LHCN-M2 (cell line): Measurements from ENCODE around the gene CLDN6. TPM values are rescaled to one million over a fixed set of nuclear protein-coding genes. Genes with fewer than 3 reads are reported as not detected.

Experiments
- DNase-seq: peaks from one replicate; pipeline ENCODE4 v3.0.0-alpha.2; 2012; ENCODE audit warnings: low read depth
- total RNA-seq: library from RNA; depleted of rRNA; stranded (reverse); fragments of >200 nt; gene quantifications from 2 replicates; pipeline ENCODE4 v1.2.3, GENCODE V29; 2014; rRNA removed

CLDN6 gene
- total RNA-seq, 1 experiment from 2014 or later, result 0.06 TPM

- DNase-seq, result peak; percentile 53
Measured at GRCh38 chr16:2971985-2972784, 45.8 kb downstream of the CLDN6 start.

GRCh38 chr16:2971134-2971984 lies 46.6 kb downstream of the CLDN6 start:
- no peak for DNase-seq

GRCh38 chr16:2970563-2970962 lies 47.4 kb downstream of the CLDN6 start:
- no peak for DNase-seq

GRCh38 chr16:2969545-2970521 lies 48.1 kb downstream of the CLDN6 start:
- peak; percentile 58 for DNase-seq

DNA sequence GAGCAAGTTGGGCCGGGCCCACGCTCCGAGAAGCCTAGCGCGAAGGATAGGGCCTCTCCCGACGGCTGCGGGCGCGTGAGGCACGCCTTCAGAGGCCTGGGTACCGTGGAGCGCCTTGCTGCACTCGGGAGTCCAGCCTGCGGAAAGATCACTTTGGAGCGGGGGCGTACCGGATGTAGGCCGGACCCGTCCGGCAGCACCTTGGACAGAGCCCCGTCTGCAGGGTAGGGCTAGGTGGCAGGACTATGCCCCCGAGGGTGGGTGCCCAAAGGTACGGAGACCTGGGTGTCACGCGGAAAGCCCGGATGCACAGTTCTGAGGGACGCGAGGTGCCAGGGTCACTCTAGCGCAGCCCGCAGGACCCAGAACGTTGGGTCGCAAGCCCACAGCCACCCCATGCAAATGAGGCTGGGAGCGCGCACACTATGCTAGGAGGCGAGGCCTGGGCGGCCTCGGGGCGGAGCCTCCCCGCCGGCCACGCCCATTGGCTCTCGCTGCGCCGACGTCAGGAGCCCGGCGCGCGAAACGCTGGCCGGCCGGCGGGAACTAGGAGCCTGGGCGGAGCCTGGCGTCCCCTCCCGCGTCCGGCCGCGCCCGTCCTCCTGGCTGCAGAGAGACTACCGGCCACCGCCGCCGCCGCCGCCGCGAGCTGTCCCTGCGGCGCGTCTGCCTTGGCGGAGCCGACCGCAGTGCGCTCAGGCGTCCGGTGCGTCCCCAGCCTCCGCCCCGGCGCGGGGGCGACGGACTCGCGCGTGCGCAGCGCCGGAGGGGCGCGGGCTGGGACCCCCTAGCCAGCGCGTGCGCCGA lies 49.0 kb downstream of the CLDN6 start, which contains the start of gene PAQR4:
PAQR4 (plus strand) TSS at position 611 of the 807 bp plus-strand sequence. CDS start 327 bp downstream, outside the sequence.
- DNase-seq, result peak; percentile 80

- no peak for DNase-seq
Measured at GRCh38 chr16:2968368-2968737, 49.6 kb downstream of the CLDN6 start.

DNA sequence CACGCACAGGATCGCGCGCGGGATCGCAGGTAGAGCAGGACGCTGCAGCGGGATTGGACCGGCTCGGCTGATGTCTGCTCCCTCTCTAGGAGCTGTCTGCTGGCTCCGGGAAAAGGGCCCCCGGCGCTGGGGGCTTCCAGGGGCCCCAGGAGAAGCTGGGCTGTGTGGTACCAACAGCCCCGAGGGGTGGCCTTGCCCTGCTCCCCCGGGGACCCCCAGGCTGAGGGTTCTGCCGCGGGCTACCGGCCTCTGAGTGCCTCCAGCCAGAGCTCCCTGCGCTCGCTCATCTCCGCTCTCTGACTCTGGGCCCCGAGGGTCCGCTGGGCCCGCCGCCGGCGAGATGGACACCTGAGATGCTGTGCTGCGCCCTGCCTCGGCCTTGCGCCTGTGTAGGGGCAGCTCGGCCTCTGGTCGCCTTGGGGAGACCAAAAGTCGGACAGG lies 50.2 kb downstream of the CLDN6 start:
- DNase-seq, result no peak

DNA sequence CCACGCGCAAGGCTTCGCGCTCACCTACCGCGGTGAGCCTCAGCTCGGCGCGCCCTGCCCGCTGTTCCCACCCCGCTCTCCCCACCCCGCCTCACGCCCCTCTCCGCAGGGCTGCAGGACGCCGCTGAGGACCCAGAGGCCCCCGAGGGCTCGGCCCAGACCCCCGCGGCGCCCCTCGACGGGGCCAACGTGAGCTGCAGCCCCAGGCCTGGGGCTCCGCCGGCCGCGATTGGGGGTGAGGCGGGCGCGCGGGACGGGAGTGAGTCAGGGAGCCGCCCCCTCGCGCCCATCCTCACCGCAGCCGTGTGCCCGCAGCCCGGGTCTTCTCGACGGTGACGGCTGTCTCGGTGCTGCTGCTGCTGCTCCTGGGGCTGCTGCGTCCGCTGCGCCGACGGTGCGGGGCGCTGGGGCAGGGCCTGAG lies 50.8 kb downstream of the CLDN6 start:
- no peak for DNase-seq

- no peak for DNase-seq
Measured at GRCh38 chr16:2966808-2967191, 51.2 kb downstream of the CLDN6 start.

DNA sequence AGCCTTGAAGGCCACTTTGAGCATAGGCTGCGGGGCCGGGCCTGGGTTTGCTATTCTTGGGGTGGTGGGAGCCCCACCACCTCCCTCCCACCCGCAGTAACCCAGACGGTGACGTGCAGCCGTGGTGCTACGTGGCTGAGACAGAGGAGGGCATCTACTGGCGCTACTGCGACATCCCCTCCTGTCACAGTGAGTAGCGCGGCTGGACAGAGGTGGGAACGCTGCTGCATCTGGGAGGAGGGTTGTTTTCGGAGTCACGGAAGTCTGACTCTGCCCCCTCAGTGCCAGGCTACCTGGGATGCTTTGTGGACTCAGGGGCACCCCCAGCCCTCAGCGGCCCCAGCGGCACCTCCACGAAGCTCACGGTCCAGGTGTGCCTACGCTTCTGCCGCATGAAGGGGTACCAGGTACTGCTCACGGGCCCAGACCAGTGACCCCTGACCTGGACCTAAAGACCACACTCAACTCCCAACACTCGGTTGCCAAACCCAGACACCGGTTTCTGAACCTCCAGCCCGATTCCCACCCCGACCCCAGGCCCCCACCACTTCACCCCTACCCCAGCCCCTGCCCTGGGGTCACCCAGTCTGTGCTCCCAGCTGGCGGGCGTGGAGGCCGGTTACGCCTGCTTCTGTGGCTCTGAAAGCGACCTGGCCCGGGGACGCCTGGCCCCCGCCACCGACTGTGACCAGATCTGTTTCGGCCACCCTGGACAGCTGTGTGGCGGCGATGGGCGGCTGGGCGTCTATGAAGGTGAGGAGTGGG lies 51.8 kb downstream of the CLDN6 start:
- DNase-seq, result no peak

Other genes with a start within 250 kb of the CLDN6 start
- 454 and 1,311 TPM in 2 replicates for gene ELOB, start 240.9 kb downstream of the CLDN6 start, total RNA-seq
- gene PRSS33, start 230.6 kb downstream of the CLDN6 start, total RNA-seq, result not detected in 2 replicates
- not detected in 2 replicates for gene PRSS41, start 219.7 kb downstream of the CLDN6 start, total RNA-seq
- not detected in 2 replicates for gene PRSS21, start 200.9 kb downstream of the CLDN6 start, total RNA-seq
- gene ZG16B, start 187.9 kb downstream of the CLDN6 start, total RNA-seq, result not detected in 2 replicates
- not detected in 2 replicates for gene PRSS22, start 160.0 kb downstream of the CLDN6 start, total RNA-seq
- 70.2 and 79.7 TPM in 2 replicates for gene FLYWCH2, start 135.0 kb downstream of the CLDN6 start, total RNA-seq
- 38.6 and 43.4 TPM in 2 replicates for gene FLYWCH1, start 106.3 kb downstream of the CLDN6 start, total RNA-seq
- gene KREMEN2, start 53.9 kb downstream of the CLDN6 start, total RNA-seq, result 1.5 and 1.7 TPM in 2 replicates
- gene PAQR4, start 48.8 kb downstream of the CLDN6 start, total RNA-seq, result 32.1 and 35.3 TPM in 2 replicates
- 73.1 and 91.4 TPM in 2 replicates for gene PKMYT1, start 37.7 kb downstream of the CLDN6 start, total RNA-seq
- not detected in 2 replicates for gene CLDN9, start 5.3 kb downstream of the CLDN6 start, total RNA-seq
- 574 and 676 TPM in 2 replicates for gene TNFRSF12A, start 2.2 kb upstream of the CLDN6 start, total RNA-seq
- 20.6 and 28.1 TPM in 2 replicates for gene HCFC1R1, start 5.8 kb upstream of the CLDN6 start, total RNA-seq
- 18.0 and 18.7 TPM in 2 replicates for gene THOC6, start 5.9 kb upstream of the CLDN6 start, total RNA-seq
- gene BICDL2, start 18.8 kb upstream of the CLDN6 start, total RNA-seq, result not detected in 2 replicates
- 0.06 and 0.11 TPM in 2 replicates for gene MMP25, start 28.4 kb upstream of the CLDN6 start, total RNA-seq
- gene IL32, start 47.5 kb upstream of the CLDN6 start, total RNA-seq, result 9.6 and 12.3 TPM in 2 replicates
- gene ZSCAN10, start 81.1 kb upstream of the CLDN6 start, total RNA-seq, result not detected in 2 replicates
- 17.0 and 19.2 TPM in 2 replicates for gene ZNF205, start 94.4 kb upstream of the CLDN6 start, total RNA-seq
- 4.6 and 4.7 TPM in 2 replicates for gene ZNF213, start 116.8 kb upstream of the CLDN6 start, total RNA-seq
- not detected in 2 replicates for gene OR1F1, start 170.0 kb upstream of the CLDN6 start, total RNA-seq
- gene ZNF200, start 217.0 kb upstream of the CLDN6 start, total RNA-seq, result 10.4 and 11.9 TPM in 2 replicates
- gene MEFV, start 238.4 kb upstream of the CLDN6 start, total RNA-seq, result 0.06 TPM in 1 of 2 replicates, not detected in the other